ENCODE results near the gene AS3MT.

AS3MT gene

DNA sequence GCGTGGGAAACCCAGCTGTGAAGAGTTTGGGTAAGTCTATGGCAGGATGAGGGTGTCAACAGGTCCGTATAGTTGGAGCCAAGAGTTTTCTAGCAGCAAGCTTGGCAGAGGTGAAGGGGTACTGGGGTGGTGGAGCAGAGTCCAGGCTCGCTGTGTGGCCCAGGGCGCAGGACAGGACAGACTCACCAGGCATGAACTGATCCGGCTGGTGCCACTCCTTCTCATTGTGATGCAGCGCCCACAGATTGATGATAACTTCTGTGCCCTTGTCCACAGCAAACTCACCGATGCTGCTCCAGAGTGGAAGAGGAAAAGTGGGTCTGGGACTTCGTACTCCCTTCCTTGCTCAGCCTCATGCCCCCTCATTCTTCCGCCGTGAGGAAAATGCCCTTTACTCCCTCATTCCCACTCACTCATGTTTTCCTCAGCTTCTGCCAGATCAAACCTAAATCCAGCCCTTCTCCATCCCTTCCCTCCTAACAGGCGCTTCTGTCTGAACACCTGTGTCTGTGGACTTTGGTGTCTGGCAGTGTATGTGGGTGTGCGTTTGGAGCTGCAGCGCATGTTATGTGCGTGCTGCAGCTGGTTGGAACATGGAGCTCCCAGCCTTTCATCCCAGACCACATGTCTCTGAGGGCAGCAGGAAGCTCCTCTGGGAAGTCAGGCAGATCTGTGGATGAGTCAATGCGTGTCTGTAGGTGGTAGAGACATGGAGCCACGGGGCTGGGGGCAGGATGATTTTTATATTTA, 37.8 kb upstream of the AS3MT start:
- in situ Hi-C loops (cut with HindIII; ENCODE audit: low pct_ligation_motif_present, low sequenced_read_pairs), result no loop called here
- TF ChIP-seq, protein P1, sequence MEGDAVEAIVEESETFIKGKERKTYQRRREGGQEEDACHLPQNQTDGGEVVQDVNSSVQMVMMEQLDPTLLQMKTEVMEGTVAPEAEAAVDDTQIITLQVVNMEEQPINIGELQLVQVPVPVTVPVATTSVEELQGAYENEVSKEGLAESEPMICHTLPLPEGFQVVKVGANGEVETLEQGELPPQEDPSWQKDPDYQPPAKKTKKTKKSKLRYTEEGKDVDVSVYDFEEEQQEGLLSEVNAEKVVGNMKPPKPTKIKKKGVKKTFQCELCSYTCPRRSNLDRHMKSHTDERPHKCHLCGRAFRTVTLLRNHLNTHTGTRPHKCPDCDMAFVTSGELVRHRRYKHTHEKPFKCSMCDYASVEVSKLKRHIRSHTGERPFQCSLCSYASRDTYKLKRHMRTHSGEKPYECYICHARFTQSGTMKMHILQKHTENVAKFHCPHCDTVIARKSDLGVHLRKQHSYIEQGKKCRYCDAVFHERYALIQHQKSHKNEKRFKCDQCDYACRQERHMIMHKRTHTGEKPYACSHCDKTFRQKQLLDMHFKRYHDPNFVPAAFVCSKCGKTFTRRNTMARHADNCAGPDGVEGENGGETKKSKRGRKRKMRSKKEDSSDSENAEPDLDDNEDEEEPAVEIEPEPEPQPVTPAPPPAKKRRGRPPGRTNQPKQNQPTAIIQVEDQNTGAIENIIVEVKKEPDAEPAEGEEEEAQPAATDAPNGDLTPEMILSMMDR (IDR thresholded peaks at IDR 0.05; ENCODE audit: low read depth, low read length, missing control alignments), result no peak
- H3K36me3 ChIP-seq (replicated peaks), result no peaks in the 10 kb centered on the region
- no peaks in the 10 kb centered on the region for H3K27me3 ChIP-seq (replicated peaks)
- no peak for DNase-seq
- no peak overlapping the region for H3K4me3 ChIP-seq (ENCODE audit: low read depth, low read length)
- no peak overlapping the region for H3K27ac ChIP-seq

DNA sequence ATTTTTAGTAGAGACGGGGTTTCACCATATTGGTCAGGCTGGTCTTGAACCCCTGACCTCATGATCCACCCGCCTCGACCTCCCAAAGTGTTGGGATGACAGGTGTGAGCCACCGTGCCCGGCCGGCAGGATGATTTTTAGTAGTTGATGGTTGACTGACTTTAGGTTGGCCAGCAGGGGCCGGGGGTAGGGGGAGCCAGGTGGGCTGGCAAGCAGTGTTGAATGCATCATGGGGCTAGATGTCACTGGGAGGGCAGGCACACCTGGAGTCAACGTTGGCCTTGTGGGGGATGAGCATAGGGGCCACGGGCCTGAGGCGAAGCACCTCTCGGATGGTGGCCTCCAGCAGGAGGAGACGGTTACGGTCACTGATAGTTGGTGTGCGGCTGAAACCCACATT, 37.0 kb upstream of the AS3MT start:
- no peak overlapping the region for H3K4me3 ChIP-seq (ENCODE audit: low read depth, low read length)
- TF ChIP-seq, protein P1 (IDR thresholded peaks at IDR 0.05; ENCODE audit: low read depth, low read length, missing control alignments), result no peak
- in situ Hi-C loops (cut with HindIII; ENCODE audit: low pct_ligation_motif_present, low sequenced_read_pairs), result no loop called here
- no peak for DNase-seq
- H3K36me3 ChIP-seq (replicated peaks), result no peaks in the 10 kb centered on the region
- no peak overlapping the region for H3K27ac ChIP-seq
- H3K27me3 ChIP-seq (replicated peaks), result no peaks in the 10 kb centered on the region

DNA sequence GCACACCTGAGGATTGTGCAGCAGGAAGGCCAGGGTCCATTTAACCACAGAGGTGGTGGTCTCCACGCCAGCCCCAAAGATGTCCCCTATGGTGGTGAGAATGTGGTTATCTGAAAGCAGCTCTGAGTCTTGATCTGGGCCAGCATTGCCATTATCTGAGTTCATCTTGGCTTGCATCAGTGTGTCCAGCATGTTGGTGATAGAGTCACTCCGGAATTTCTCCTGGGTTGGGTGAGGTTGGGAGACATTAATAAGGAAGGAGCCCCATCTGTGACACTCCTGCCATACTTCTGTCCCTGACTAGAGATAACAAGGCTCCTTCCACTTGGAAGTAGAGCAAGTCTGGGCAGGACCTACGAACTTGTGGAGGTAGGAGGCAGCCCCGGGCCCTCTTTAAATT, 36.3 kb upstream of the AS3MT start:
- no peak for DNase-seq
- TF ChIP-seq, protein P1 (IDR thresholded peaks at IDR 0.05; ENCODE audit: low read depth, low read length, missing control alignments), result no peak
- Histone ChIP-seq H3K27me3 (replicated peaks) (no peaks in the 10 kb centered on the region), H3K27ac (no peak overlapping the region), H3K36me3 (replicated peaks) (no peaks in the 10 kb centered on the region), H3K4me3 (ENCODE audit: low read depth, low read length) (no peak overlapping the region)
- in situ Hi-C loops (cut with HindIII; ENCODE audit: low pct_ligation_motif_present, low sequenced_read_pairs), result no loop called here

DNA sequence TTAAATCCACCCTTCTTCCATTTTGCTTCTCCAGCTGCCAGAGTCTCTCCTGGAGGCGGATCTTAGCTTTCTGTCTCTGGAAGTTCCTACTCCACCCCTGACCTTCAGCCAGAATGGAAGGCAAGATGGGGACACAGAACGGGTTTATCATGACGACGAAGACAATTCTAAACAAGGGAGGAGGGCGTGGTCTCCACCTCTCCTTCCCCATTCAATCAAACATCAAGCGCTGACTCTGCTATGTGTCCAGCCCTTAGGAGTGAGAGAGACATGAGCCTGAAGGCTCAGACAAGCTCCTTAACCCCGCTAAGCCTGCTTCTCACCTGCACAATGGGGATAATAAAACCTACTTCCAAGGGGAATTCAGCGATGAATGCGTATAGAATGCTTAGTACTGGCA, 35.1 kb upstream of the AS3MT start:
- TF ChIP-seq, protein P1 (IDR thresholded peaks at IDR 0.05; ENCODE audit: low read depth, low read length, missing control alignments), result no peak
- no peak overlapping the region for H3K4me3 ChIP-seq (ENCODE audit: low read depth, low read length)
- H3K27me3 ChIP-seq (replicated peaks), result no peaks in the 10 kb centered on the region
- H3K27ac ChIP-seq, result no peak overlapping the region
- H3K36me3 ChIP-seq (replicated peaks), result no peaks in the 10 kb centered on the region
- in situ Hi-C loops (cut with HindIII; ENCODE audit: low pct_ligation_motif_present, low sequenced_read_pairs), result no loop called here
- no peak for DNase-seq

DNA sequence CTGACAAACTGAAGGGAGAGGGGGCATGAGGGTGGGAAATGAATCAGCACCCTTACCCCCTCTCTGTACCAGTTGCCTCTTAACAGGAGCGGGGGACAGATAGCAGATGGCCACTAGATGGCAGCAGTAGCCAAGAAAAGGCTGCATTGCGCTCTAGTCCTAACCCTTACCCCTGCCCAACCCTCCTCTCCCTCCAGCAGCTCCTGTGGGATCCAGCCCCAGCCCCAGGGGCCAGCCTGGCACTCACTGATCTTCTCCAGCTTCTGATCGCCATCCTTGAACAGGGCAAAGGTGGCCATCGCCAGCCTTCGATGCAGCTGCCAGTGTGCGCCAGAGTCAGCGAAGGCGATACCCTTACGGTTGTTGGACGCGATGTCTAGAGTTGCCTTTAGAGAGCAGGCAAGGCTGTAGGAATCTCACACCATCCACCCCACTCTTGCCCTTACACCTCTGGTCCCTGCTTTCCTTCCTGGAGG, 34.2 kb upstream of the AS3MT start:
- Histone ChIP-seq H3K27ac (no peak overlapping the region), H3K27me3 (replicated peaks) (no peaks in the 10 kb centered on the region), H3K36me3 (replicated peaks) (no peaks in the 10 kb centered on the region), H3K4me3 (ENCODE audit: low read depth, low read length) (no peak overlapping the region)
- peak; percentile 51 for DNase-seq
- TF ChIP-seq, protein P1 (IDR thresholded peaks at IDR 0.05; ENCODE audit: low read depth, low read length, missing control alignments), result peak; percentile 89
- in situ Hi-C loops (cut with HindIII; ENCODE audit: low pct_ligation_motif_present, low sequenced_read_pairs), result no loop called here
